Panc1 (cell line): Measurements from ENCODE around the gene MAS1L. TPM values are rescaled to one million over a fixed set of nuclear protein-coding genes. Genes with fewer than 3 reads are reported as not detected.
"Not testable (repeated sequence)": the region's sequence is repeated elsewhere in the genome, so short reads cannot be mapped to it uniquely, and the experiment has no call there.

Experiments
- ATAC-seq: fragments of 200-7000 bp; cut with Tn5 transposase; 2 replicates; pipeline ENCODE4 v1.9.1; 2020; ENCODE audit warnings: mild to moderate bottlenecking, moderate library complexity
- BruUV-seq: library from RNA; stranded (reverse); fragments of 400-500 nt; replicated peaks from 2 replicates; lab custom pipeline; 2021; lab: Mats Ljungman, UMichigan
- CTCF ChIA-PET: fragments of 300-600 bp; sonication (Branson Sonifier 250); formaldehyde crosslinking; loops from one replicate; lab custom pipeline; 2022; ENCODE audit warnings: antibody characterized with exemption; lab: Charles Lee
- POLR2A ChIA-PET: fragments of 300-600 bp; sonication (Branson Sonifier 250); formaldehyde crosslinking; loops from one replicate; lab custom pipeline; 2022; ENCODE audit warnings: antibody characterized with exemption; lab: Charles Lee
- DNase-seq: peaks from one replicate; pipeline ENCODE4 v3.0.0-alpha.2; 2010; ENCODE audit warnings: low read depth, low spot score
- H3K27ac ChIP-seq: 2 replicates; pipeline ENCODE4 v1.5.1; 2011; ENCODE audit warnings: mild to moderate bottlenecking, low read length, inconsistent platforms
- H3K27me3 ChIP-seq: fragments of 200-500 bp; sonication (Bioruptor generic); 2 replicates; pipeline ENCODE4 v1.6.0; 2014; ENCODE audit warnings: low read length, inconsistent platforms; ENCODE audit not compliant: control insufficient read depth, insufficient read depth
- H3K36me3 ChIP-seq: fragments of 200-500 bp; sonication (Bioruptor generic); 2 replicates; pipeline ENCODE4 v1.5.1; 2014; ENCODE audit warnings: inconsistent platforms, mild to moderate bottlenecking, low read length, moderate library complexity; ENCODE audit not compliant: control insufficient read depth, insufficient read depth
- H3K4me1 ChIP-seq: 2 replicates; pipeline ENCODE4 v1.5.1; 2011; ENCODE audit warnings: inconsistent platforms, mild to moderate bottlenecking, low read length, moderate library complexity; ENCODE audit not compliant: control insufficient read depth, insufficient read depth
- H3K4me3 ChIP-seq, 2 experiments: 2 replicates each; pipeline ENCODE4 v1.5.1; 2011 to 2012; ENCODE audit warnings: low read depth in 2 of 2, low read length in 2 of 2, mild to moderate bottlenecking in 2 of 2, inconsistent platforms in 1 of 2, moderate library complexity in 1 of 2
- H3K9me3 ChIP-seq: fragments of 200-500 bp; sonication (Bioruptor generic); 2 replicates; pipeline ENCODE4 v1.5.1; 2014; ENCODE audit warnings: low read depth, mild to moderate bottlenecking, inconsistent platforms, low read length, moderate library complexity; ENCODE audit not compliant: control insufficient read depth, insufficient read depth
- POLR2AphosphoS5 ChIP-seq: IDR thresholded peaks from 2 replicates; pipeline ENCODE4 v1.6.1; 2012; ENCODE audit warnings: mild to moderate bottlenecking, low read depth, low read length, moderate library complexity
- SIN3A ChIP-seq: IDR thresholded peaks from 2 replicates; pipeline ENCODE4 v1.6.1; 2012; ENCODE audit warnings: low read depth, mild to moderate bottlenecking, low read length, moderate library complexity, borderline replicate concordance; ENCODE audit not compliant: insufficient read depth
- TCF7L2 ChIP-seq: IDR thresholded peaks from 2 replicates; pipeline ENCODE4 v1.6.1; 2011; ENCODE audit warnings: mild to moderate bottlenecking, low read depth, low read length, inconsistent platforms
- in situ Hi-C: cut with HindIII; loops from 2 replicates; pipeline ENCODE4 v1.10.0; 2016; ENCODE audit warnings: low sequenced_read_pairs, low pct_unique_long_range_greater_than_20kb
- intact Hi-C: fragments of 100-400 bp; cut with micrococcal nuclease; formaldehyde crosslinking; loops from one replicate; pipeline ENCODE4 v1.10.0; 2022; ENCODE audit not compliant: unreplicated experiment
- total RNA-seq: library from RNA; stranded (reverse); gene quantifications from one replicate; pipeline ENCODE4 v1.2.1, GENCODE V29; 2021; ENCODE audit not compliant: unreplicated experiment
- TF ChIP-seq, protein P1 (sequence below), 2 experiments: IDR thresholded peaks; 2 replicates each; pipeline ENCODE4 v1.6.1; 2011 to 2012; ENCODE audit warnings: low read depth in 2 of 2, control low read depth in 1 of 2, low read length in 1 of 2, mild to moderate bottlenecking in 1 of 2, moderate library complexity in 1 of 2; ENCODE audit not compliant: insufficient read depth in 1 of 2
- TF ChIP-seq, protein P2 (sequence below): fragments of 450-650 bp; IDR thresholded peaks from 2 replicates; pipeline ENCODE4 v1.5.1; 2017; ENCODE audit warnings: mild to moderate bottlenecking

Gene MAS1L
- total RNA-seq, 1 experiment from 2014 or later, result not detected

DNA sequence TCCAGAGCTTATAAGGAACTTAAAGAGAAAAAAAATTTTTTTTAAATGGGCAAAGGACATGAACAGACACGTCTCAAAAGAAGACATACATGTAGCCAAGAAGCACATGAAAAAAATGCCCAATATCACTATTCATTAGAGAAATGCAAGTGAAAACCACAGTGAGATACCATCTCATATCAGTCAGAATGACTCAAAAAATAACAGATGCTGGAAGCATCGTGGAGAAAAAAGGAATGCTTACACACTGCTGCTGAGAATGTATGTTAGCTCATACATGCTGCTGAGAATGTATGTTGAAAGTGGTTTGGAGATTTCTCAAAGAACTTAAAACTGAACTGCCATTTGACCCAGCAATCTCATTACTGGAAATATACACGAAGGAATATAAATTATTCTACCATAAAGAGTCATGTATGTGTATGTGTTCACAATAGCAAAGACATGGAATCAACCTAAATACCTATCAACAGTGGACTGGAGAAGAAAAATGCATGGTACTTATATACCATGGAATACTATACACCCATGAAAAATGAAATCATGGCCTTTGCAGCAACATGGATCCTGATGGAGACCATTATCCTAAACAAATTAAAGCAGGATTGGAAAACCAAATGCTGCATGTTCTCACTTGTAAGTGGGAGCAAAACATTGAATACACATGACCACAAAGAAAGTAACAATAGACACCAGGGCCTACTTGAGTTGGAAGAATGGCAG lies 36.1 kb downstream of the MAS1L start:
- Histone ChIP-seq H3K4me3 (no peak overlapping the region), H3K27ac (no peak overlapping the region), H3K4me1 (no peaks in the 10 kb centered on the region), H3K9me3 (no peaks in the 10 kb centered on the region), H3K36me3 (no peaks in the 10 kb centered on the region), H3K27me3 (no peaks in the 10 kb centered on the region; the same call in 1 of the 2 replicates)
- DNase-seq (no peak), ATAC-seq (no peak)
- intact Hi-C loops (no loop called here), in situ Hi-C loops (no loop called here)
- CTCF ChIA-PET, result no interaction called here
- no TSS peak for BruUV-seq
- no peak for TF ChIP-seq POLR2AphosphoS5
- TF ChIP-seq, protein P1, sequence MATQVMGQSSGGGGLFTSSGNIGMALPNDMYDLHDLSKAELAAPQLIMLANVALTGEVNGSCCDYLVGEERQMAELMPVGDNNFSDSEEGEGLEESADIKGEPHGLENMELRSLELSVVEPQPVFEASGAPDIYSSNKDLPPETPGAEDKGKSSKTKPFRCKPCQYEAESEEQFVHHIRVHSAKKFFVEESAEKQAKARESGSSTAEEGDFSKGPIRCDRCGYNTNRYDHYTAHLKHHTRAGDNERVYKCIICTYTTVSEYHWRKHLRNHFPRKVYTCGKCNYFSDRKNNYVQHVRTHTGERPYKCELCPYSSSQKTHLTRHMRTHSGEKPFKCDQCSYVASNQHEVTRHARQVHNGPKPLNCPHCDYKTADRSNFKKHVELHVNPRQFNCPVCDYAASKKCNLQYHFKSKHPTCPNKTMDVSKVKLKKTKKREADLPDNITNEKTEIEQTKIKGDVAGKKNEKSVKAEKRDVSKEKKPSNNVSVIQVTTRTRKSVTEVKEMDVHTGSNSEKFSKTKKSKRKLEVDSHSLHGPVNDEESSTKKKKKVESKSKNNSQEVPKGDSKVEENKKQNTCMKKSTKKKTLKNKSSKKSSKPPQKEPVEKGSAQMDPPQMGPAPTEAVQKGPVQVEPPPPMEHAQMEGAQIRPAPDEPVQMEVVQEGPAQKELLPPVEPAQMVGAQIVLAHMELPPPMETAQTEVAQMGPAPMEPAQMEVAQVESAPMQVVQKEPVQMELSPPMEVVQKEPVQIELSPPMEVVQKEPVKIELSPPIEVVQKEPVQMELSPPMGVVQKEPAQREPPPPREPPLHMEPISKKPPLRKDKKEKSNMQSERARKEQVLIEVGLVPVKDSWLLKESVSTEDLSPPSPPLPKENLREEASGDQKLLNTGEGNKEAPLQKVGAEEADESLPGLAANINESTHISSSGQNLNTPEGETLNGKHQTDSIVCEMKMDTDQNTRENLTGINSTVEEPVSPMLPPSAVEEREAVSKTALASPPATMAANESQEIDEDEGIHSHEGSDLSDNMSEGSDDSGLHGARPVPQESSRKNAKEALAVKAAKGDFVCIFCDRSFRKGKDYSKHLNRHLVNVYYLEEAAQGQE (IDR thresholded peaks at IDR 0.05; ENCODE audit: insufficient read depth in 1 of 2, low read depth in 2 of 2, low read length in 1 of 2), result no peak
- POLR2A ChIA-PET, result interaction anchor here (0.6 kb wide), 1 partner anchor 37 kb away, joined by 3 read pairs; no protein-coding TSS in a partner anchor

DNA sequence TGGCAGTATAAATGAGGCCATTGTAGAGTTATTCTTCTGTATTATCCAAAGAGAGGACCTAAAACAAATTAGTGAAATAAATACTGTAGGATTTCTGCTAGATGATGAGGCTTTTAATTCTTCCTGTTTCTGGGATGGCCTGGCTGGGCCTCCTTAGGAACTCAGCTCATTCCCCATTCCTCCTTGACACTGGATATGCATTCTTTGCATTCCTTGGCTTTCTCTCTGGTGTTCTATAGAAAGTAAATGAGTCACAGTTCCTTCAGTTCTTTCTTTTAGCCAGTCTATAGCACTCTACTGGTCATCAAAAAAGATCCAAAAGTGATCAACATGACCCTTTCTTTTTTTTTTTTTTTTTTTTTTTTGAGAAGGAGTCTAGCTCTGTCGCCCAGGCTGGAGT lies 40.1 kb downstream of the MAS1L start:
- no peak overlapping the region for H3K27ac ChIP-seq
- BruUV-seq, result no TSS peak
- no peaks in the 10 kb centered on the region for H3K9me3 ChIP-seq
- ATAC-seq, result no peak
- intact Hi-C loops, result no loop called here
- in situ Hi-C loops, result no loop called here
- no peaks in the 10 kb centered on the region for H3K36me3 ChIP-seq
- TF ChIP-seq TCF7L2 (no peak), POLR2AphosphoS5 (no peak), SIN3A (no peak)
- TF ChIP-seq, protein P1 (IDR thresholded peaks at IDR 0.05; ENCODE audit: insufficient read depth in 1 of 2, low read depth in 2 of 2, low read length in 1 of 2), result no peak
- TF ChIP-seq, protein P2, sequence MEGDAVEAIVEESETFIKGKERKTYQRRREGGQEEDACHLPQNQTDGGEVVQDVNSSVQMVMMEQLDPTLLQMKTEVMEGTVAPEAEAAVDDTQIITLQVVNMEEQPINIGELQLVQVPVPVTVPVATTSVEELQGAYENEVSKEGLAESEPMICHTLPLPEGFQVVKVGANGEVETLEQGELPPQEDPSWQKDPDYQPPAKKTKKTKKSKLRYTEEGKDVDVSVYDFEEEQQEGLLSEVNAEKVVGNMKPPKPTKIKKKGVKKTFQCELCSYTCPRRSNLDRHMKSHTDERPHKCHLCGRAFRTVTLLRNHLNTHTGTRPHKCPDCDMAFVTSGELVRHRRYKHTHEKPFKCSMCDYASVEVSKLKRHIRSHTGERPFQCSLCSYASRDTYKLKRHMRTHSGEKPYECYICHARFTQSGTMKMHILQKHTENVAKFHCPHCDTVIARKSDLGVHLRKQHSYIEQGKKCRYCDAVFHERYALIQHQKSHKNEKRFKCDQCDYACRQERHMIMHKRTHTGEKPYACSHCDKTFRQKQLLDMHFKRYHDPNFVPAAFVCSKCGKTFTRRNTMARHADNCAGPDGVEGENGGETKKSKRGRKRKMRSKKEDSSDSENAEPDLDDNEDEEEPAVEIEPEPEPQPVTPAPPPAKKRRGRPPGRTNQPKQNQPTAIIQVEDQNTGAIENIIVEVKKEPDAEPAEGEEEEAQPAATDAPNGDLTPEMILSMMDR, result no peak
- no peaks in the 10 kb centered on the region; the same call in 1 of the 2 replicates for H3K27me3 ChIP-seq
- H3K4me1 ChIP-seq, result no peaks in the 10 kb centered on the region
- POLR2A ChIA-PET, result no interaction called here
- DNase-seq, result no peak
- CTCF ChIA-PET, result interaction anchor here (0.6 kb wide), 1 partner anchor 566 kb away, joined by 4 read pairs; no protein-coding TSS in a partner anchor
- H3K4me3 ChIP-seq, result no peak overlapping the region

DNA sequence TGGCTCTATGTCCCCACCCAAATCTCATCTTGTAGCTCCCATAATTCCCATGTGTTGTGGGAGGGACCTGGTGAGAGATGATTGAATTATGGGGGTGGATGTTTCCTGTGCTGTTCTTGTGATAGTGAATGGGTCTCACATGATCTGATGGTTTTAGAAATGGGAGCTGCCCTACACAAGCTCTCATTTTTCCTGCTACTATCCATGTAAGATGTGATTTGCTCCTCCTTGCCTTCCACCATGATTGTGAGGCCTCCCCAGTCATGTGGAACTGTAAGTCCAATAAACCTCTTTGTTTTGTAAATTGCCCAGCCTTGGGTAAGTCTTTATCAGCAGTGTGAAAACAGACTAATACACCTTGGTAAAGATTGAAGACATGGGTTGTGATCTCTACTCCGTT lies 43.7 kb downstream of the MAS1L start:
- H3K4me1 ChIP-seq, H3K9me3 ChIP-seq, intact Hi-C loops, H3K36me3 ChIP-seq, POLR2A ChIA-PET, H3K27ac ChIP-seq, DNase-seq, BruUV-seq, ATAC-seq, H3K4me3 ChIP-seq, H3K27me3 ChIP-seq, in situ Hi-C loops, CTCF ChIA-PET: not testable (repeated sequence)
